Measurements from ENCODE around the gene PALMD.

PALMD gene

GRCh38 chr1:99661780-99662179 is 15.9 kb downstream of the PALMD start:
- DNase-seq = no peak

DNA sequence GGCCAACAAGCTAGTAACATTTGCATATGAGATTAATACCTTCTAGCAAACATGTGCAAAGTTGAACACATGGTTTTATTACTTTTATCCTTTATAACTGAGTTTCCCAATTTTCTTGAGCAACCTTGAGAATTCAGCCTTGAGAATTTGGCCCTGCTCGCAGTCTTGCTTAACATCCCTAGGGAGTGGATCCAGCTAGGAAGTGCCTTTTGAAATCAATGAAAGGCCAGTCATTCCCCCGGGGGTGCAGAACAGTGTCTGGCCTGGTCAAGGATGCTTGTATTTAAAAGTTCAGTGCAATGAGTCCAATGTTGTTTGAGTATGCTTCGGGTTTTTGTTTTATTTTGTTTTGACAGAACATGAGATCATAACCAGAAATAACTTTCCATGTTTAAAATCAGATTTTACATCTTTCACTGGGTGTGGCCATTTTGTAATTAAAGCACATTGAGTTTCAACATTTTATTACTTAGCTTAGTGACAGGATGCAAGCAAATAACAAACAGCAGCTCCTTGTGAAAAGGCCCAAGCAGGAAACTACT is 16.7 kb downstream of the PALMD start:
- DNase-seq = peak; percentile 54

GRCh38 chr1:99663501-99663900 is 17.6 kb downstream of the PALMD start:
- DNase-seq = no peak

- DNase-seq = no peak
Observed at GRCh38 chr1:99665212-99665611, 19.3 kb downstream of the PALMD start.

DNA sequence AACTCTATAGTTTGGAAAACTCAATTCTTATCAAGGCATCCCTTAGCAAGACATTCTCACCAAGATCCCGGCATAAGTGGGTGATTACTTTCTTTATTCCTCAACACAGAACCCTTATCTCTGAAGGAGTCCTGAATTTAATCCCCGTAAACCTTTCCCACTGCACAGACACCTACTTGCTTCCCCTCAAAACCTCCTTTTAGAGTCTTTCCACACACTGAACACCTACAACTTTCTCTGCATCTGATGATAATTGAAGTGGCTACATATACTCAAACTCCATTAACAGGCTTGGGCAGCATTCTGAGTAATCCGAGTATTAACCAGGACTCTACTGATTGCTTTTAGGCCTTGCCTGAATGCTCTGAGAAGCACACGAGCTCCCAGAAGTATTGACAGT is 23.5 kb downstream of the PALMD start:
- no peak for DNase-seq

- DNase-seq = no peak
Observed at GRCh38 chr1:99669821-99670220, 23.9 kb downstream of the PALMD start.

DNA sequence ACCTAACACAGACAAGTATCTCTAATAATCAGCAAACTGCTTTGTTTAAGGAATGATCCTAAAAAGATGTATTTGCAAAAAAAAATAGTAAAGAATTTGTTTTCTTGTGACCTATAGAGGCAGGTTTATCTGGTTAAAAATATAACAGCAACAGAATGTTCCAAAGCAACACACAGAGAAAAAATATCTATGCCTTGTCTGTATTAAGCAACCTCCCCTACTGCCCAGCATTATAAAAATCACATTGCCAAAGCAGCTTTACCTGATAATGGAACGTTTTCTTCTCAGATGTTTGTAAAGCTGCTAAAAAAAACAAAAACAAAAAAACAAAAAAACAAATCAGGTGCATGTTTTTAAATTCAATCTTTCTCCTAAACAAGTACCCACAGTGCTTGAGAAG is 24.7 kb downstream of the PALMD start:
- DNase-seq = no peak

DNA sequence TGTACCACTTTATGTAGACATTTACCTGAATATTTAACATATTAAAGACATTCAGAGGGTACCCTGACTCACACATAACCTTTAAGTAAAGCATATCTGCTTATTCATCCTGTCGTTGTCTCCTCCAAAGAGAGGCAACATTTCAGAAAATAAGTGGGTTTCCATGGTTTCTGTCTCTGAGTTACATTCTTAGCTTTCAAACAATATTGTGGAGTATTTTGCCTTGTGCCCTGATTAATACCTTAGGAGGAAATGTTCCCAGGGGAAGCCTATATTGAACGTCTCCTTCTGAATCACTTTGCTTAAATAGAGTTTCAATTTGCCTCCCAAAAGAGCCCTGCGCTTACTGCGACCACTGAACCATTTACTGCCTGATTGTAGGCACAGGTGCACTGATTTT is 26.1 kb downstream of the PALMD start:
- DNase-seq = no peak

DNA sequence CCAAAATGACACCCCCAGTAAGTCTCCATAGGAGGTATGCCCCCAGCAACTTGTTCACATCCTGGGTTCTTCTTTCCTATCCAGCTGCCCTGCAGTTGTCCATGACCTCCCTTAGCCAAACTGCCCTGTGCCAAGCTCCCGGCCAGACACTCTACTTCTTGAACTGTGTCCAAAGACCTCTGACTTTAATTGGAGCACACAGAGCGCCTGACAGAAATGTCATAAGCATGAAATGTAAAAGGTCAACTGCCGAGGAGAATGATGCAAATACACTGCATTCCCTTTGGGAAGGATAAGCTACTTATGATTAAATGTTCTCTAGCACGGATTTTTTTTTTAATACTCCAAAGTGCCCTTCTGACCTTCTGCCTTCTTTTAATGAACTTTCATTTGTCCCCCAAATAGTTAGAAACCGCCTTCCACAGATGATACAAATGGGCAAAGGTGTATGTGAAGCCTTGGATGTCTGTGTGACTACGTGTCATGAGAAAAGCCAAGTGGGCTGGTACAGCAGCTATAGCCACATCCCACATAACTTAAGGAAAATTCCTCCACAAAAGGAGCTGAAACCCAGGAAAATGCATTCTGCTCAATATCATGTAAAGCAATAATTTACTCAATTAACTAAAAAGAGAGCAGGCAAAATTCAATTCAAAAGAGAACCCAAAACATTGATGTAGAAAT is 26.8 kb downstream of the PALMD start:
- no peak for DNase-seq

- no peak for DNase-seq
Observed at GRCh38 chr1:99673315-99673714, 27.4 kb downstream of the PALMD start.

- DNase-seq = peak; percentile 21
Observed at GRCh38 chr1:99674115-99675064, 28.5 kb downstream of the PALMD start.

- DNase-seq = no peak
Observed at GRCh38 chr1:99675292-99675691, 29.4 kb downstream of the PALMD start.

DNA sequence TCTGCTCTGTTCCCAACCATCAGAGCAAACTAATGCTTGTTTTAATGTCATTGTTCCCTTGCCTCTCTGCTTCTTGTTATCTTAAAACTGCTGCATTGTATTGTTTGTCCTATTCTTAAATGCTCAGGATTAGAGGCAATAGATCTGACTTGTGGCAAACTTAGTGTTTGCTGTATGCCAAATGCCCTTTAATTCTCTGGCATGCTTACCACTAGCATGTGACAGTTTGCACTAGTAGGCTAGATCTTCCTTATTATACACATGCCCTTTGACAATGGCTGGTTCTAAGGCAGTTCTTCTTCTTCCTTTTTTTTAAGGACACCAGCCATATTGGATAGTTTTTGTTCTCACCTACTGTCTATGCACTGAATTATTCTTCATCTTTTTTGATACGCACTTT is 30.1 kb downstream of the PALMD start:
- DNase-seq = no peak

- DNase-seq = no peak
Observed at GRCh38 chr1:99676876-99677275, 31.0 kb downstream of the PALMD start.

DNA sequence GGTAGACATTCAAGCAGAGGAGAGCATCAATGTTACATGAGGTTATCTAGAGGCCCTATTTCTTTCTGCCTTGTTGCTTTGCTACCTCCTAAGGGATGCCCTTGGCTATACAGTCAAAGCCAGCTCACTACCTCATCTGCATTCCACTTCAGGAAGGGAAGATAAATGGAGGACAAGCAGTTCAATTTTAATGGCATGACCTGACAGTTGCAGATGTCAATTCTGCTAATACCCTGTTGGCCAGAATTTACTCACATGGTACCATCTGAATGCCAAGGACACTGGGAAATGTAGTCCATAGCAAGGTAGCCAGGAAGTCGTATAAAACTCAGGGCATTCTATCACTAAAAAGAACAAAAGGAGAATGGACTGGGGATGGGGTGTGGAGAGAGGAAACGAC is 31.5 kb downstream of the PALMD start:
- DNase-seq = no peak

GRCh38 chr1:99680270-99680669 is 34.4 kb downstream of the PALMD start:
- peak; percentile 56 for DNase-seq

- peak; percentile 58 for DNase-seq
Observed at GRCh38 chr1:99681583-99681982, 35.7 kb downstream of the PALMD start.

DNA sequence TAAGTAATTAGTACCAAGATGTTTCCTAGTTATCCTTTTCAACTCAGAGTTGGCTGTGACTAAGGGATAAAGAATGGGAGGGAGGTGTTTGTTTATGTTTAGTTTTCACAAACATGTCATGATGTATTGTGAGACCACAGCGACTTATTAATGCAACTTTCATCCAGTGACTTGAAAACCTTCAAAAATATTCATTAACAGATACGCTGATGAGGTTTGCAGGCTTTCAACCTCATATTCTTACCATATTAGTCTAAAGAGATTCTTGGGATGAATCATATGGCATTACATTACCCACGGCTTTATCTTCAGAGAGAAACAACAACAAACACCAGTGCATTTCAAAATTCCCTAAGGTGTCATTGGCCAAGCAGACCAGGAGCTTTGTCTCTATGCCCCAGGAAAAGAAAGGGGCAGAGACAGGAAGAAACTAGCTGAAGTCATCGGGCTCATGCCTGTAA is 36.4 kb downstream of the PALMD start:
- peak; percentile 93 for DNase-seq

DNA sequence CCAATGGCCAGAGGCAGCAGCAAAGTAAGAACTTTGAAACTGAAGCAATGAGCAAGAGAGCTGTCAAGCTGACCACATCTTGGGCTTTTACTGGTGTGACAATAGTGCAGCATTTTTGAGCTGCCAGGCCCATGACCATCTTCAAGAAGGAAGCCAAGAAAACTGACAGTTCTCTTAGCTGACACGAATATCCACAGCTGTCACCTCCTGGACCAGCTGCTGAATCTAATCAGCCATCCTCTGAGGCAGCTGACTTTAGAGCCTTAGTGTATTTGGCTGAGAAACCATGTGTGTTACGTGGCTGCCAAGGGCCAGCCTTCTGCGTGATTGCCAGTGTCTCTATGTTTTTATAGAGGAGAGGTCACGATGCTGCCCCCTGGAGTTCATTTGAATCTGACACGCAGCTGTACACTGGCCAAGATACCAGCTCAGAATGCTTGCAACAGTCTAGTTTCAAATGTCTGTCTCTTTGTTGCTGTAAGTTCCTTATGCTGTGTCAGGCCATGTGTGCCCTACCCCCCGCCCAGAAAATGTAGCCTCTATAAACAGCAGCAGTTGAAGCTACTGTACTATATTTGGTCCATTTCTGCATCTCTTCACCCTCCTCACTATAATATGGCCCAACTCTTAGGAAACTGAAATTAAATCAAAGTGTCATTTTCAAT is 39.7 kb downstream of the PALMD start:
- peak; percentile 87 for DNase-seq

DNA sequence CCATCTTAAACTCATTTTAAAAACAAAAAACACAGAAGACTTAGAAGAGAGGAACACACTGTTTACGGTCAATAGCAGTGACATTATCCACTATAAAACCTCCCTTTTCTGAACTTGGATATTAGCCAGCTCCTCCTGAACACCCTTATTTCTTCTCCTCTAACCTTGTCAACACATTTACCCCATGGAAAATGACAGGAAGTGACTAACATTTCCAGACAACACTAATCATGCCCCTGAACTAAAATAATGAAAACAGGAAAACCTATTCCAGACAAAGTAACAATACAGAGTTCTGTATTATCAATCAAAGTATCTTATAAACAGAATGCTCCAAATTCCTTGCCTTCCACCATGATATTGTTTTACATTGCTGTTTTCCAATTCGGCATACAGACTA is 45.3 kb downstream of the PALMD start:
- DNase-seq = no peak

- no peak for DNase-seq
Observed at GRCh38 chr1:99696616-99697015, 50.7 kb downstream of the PALMD start.

GRCh38 chr1:99697580-99697979 is 51.7 kb downstream of the PALMD start:
- DNase-seq = no peak

DNA sequence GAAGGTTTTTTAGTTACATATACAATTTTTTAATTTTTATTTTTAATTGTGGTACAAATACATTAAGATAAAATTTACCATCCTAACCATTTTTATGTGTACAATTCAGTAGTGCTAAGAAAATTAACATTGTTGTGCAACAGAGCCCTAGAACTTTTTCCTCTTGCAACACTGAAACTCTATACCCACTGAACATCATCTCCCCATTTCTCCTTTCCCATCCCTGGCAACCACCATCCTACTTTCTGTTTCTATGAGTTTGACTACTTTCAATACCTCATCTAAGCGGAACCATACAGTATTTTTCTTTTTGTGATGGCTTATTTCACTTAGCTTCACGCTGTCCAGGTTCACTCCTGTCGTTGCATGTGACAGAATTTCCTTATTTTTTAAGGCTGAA is 54.1 kb downstream of the PALMD start:
- no peak for DNase-seq
